Ecto neural progenitor cell (in vitro differentiated cells): ENCODE results near the gene CTNNBL1.

Experiments
- DNase-seq: peaks from one replicate; pipeline ENCODE4 v3.0.0-alpha.2; 2018; ENCODE audit warnings: low spot score

The CTNNBL1 gene

GRCh38 chr20:37777012-37777950 lies 83.5 kb downstream of the CTNNBL1 start:
- DNase-seq = no peak

DNA sequence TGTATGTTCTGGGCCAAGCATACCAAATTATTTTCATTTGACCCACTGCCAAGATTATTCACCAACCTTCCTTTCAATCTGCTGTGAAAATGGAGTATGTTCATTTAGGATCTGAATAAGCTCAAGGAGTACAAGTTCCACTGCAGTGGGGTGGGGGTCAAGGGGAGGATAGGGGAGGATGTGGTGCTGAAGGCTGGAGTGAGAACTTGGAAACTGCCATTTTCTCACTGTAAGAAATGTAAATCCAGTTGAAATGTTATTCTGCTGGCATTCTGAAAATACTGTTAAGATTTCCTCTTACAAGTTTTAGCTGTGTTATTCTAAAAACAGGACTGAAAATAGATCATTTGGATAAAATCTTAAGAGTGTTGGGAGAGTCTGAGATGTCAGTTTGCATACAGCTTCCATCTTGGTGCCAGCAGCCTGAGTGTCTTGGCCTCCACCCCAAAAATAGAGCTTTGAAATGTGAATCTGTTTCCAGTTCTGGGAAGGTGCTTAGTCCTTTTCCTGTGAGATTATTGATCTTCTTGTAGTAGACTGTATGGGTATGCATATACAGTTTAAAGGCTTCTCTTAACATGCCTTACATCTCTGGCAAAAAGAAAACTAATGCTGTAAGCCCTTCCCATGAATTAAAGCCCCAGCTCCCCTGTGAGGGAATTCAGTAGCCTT lies 84.3 kb downstream of the CTNNBL1 start:
- no peak for DNase-seq

DNA sequence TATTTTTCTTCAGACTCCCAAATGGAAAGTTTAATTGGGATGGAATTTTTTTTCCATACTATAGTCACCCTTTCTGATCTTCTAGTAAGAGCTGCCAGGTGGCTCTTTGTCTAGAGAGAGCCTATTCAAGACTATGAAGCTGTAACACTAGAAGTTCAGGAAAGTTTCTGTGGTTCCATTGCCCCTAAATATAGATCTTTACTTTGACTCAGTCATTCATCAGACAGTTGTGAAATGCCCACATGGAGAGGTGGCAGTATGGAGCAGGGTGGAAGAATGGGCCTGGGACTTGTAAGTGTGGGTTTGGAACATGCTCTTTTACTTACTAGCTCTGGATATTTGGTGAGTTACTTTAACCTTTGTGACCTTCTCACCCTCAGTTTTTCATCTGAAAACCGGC lies 87.8 kb downstream of the CTNNBL1 start:
- DNase-seq = no peak

- DNase-seq = no peak
Measured at GRCh38 chr20:37786043-37786442, 92.2 kb downstream of the CTNNBL1 start.

GRCh38 chr20:37789408-37789807 lies 95.6 kb downstream of the CTNNBL1 start:
- DNase-seq = no peak

DNA sequence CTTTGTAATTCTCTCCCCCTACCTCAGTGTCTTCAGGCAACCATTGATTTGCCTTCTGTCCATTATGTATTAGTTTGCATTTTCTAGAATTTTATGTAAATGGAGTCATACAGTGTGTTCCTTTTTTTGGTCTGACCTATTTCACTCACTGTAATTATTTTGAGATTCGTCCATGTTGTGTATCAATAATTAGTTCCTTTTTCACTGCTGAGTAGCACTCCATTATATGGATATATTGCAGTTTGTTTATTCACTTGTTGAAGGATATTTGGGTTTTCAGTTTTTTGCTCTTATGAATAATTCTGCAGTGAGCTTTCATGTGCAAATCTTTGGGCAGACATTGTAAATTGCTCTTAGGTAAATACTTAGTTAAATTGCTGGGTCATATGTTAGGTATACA lies 97.1 kb downstream of the CTNNBL1 start:
- no peak for DNase-seq

DNA sequence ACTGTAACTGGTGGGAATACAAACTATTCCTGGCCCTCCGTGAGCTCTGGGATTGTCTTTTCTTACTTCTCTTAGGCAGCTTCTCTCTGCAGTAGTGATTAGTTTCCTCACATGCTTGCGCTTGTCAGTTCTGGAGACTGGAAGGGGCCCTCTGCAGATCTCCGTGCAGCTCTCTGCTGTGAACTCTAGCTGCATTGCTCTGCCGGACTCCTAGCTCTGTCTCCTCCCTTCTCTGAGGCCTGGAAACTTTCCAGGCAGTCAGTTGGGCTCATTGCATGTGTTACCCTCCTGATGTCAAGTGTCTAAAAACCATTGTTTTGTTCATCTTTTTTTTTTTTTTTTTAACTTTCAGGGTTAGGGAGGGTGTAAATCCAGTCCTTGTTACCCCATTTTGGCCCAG lies 102.3 kb downstream of the CTNNBL1 start:
- no peak for DNase-seq

DNA sequence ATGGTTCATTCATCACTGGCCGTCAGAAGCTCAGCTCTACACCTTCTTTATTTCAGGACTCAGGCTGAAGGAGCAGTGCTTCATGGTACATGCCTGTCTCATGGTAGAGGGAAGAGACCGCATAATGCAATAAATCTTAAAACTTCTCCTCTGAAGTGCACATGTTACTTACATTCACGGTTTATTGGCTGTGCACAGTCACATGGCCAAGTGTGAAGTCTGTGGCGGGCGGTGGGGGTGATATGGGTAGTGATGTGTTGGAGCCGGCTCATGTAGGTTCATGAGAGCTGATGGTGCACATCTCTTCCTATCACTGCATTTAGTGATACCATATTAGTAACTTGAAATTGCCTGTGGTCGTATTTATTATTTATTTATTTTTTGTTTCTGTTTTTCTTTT lies 102.9 kb downstream of the CTNNBL1 start:
- DNase-seq = no peak

GRCh38 chr20:37797669-37798175 lies 103.9 kb downstream of the CTNNBL1 start:
- DNase-seq = no peak

- no peak for DNase-seq
Measured at GRCh38 chr20:37798312-37798711, 104.5 kb downstream of the CTNNBL1 start.

DNA sequence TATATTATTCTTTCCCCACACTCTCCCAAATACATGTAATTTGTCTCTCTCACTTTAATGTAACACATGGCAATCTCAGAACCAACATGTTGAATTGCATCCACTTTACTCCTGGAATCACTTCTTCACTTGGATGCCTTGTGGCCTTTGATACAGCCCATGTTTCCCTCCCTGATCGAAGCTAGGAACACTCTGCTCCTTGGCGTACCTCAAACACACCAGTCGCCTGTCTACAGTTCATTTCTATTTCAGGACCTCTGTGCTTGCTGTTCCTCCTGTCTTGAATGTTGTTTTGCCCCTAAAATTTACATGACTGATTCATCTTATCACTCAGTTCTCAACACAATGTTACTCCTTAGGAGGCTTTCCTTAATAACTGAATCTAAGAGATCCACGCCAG lies 106.8 kb downstream of the CTNNBL1 start:
- no peak for DNase-seq

DNA sequence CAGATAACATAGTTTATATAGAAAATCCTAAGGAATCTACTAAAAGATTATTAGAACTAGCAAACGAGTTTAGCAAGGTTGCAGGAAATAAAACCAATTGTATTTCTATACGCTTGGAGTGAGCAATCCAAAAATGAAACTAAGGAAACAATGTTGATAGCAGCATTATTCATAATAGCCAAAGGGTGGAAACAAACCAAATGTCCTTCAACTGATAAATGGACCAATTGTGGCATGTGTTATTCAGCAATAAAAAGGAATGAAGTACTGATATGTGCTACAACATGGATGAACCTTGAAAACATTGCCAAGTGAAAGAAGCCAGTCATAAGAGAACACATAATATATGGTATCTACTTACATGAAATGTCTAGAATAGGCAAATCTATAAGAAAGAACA lies 108.1 kb downstream of the CTNNBL1 start:
- no peak for DNase-seq

DNA sequence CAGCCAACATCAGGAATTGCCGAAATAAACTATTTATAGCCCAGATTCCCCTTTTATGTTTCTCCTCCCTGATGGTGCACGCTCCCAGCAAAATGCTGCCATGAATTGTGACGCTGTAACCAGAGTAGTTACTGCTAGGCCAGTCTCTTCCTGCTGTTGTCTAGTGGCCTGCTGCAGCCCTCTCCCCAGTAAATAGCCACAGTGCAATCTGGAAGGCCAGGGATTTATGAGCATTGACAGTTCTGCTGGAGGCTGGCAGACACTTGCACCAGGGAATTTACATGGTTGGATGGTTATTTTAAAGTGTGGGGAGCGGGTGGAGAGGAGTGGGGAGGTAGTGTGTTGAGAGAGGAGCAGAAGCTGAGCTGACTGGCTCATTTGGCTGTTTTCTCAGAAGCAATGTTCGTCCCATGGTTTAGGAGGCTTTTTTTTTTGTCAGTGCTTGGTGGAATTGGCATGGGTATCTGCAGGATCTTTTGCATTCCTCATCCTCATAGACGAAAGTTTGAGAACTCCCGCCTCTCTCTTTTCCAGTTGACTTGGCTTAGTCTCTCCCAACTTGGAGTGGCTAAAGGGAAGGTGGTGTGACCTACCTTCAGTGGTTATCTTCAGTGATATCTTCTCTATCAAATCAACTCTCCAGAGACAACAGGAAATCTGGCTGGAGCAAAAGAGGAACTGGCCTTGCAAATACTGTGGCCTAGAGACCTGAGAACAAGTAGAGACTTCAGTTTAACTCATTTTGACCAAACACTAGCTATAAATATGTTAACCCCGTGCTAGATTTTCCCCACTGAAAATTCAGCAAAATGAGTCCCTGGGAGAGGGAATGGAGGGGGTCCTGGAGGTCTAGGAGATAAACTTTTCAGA lies 109.8 kb downstream of the CTNNBL1 start:
- no peak for DNase-seq

DNA sequence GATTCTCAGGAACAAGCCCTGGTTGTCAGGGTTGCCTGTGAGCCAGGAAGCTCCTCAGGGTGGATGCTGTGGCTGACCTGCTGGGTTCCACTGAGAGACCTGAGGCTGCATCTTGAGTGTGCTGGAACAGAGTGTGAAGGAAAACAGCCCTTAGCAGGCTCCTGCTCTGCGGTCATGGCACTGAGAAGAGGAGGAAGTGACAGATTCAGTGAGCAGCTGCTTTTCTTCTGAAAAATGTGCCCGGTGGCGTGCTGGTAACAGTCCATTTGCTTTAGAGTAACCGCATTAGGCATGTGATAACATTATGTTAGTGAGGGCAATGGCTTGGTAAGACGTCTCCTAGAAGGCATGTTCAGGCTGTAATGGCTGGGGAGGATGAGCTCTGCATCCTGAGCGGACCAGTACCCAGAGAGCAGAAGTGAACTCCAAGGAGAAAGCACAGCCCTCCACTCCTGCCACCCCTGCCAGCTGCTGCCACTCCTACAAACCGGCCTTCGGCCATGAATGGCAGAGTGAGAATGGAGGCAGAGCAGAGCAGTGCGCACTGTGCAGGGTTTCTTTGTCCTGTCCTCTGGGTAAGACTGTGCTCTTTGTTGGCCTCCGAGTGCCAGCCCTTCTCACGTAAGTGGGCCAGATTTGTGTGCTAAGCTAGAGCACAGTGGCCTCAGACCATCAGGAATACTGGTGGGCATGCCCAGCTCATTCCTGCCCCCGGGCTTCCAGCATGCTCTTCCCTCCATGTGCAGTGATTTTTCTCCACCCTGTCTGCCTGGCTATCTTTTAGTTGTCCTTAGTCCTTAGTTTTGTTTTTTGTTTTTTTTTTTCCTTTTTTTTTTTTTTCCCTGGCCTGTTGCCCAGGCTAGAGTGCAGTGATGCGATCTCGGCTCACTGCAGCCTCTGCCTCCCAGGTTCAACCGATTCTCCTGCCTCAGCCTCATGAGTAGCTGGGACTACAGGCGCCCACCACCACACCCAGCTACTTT lies 111.0 kb downstream of the CTNNBL1 start:
- no peak for DNase-seq

- no peak for DNase-seq
Measured at GRCh38 chr20:37807471-37808232, 113.8 kb downstream of the CTNNBL1 start.

DNA sequence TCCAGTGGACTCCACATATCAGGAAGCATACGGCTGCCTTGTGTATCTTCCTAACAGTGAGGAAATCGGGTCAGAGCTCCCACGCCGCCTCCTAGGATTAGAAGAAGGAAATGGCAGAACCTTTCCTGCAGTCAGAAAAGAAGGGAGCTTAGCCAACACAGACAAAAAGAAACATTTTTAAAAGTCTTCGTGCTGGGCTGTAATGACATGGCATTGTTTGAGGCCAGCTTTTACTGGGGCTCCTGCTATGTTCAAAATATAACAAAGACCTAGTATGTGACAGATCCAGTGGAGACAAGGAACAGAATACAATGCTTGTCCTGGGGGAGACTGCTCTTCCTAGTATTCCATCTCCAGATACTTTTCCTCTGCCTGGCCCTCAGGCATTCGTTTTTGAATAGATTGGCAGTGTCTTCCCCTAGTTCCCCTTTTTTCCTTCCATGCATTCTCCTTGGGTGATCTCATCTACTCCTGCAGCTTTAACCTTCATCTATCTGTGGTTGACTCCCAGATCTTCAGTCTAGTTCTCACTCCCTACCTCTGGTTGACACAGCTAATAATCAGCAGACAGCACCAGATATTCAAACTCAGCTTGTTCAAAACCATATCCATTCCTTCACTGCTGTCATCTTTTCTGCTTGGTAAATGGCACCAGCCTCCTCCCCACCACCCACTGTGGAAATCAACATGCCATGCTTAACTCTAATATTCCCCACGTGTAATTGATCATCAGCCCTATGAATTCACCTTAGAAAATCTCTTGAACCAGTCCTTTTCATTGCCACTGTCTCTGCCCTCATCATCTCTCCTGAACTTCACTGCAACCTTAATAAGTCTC lies 114.6 kb downstream of the CTNNBL1 start:
- DNase-seq = no peak

GRCh38 chr20:37810027-37810426 lies 116.2 kb downstream of the CTNNBL1 start:
- DNase-seq = no peak

GRCh38 chr20:37816003-37816402 lies 122.2 kb downstream of the CTNNBL1 start:
- no peak for DNase-seq

GRCh38 chr20:37816726-37817125 lies 122.9 kb downstream of the CTNNBL1 start:
- no peak for DNase-seq
